Measurements from ENCODE around the gene AMHR2. TPM values are rescaled to one million over a fixed set of nuclear protein-coding genes. Genes with fewer than 3 reads are reported as not detected.
A peak's percentile ranks its signal among the peaks of the same experiment; 100 is the strongest.

AMHR2 gene
- total and polyA plus RNA-seq, 2 experiments from 2014 or later = 0.24 TPM; not detected in 1

DNA sequence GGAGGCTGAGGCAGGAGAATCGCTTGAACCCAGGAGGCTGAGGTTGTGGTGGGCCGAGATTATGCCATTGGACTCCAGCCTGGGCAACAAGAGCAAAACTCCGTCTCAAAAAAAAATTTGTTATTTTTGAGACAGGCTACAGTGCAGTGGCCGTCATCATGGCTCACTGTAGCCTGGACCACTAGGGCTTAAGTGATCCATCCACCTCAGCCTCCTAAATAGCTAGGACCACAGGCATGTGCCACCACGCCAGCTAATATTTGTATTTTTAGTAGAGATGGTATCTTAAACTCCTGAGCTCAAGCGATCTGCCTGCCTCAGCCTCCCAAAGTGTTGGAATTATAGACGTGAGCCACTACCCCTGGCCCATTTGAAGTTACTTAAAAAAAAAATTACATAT lies 27.3 kb downstream of the AMHR2 start:
- H3K4me3 ChIP-seq = no peak overlapping the region
- H3K4me2 ChIP-seq = no peak overlapping the region
- peaks cover 33% of the 10 kb centered on the region for H4K20me1 ChIP-seq (replicated peaks; ENCODE audit: insufficient read depth)
- ATAC-seq (no peak), DNase-seq (ENCODE audit: low spot score) (no peak)
- H3F3A ChIP-seq (replicated peaks; ENCODE audit: low read depth) = peaks cover 24% of the 10 kb centered on the region
- peaks cover 51% of the 10 kb centered on the region for H3K36me3 Mint-ChIP-seq (ENCODE audit: low read depth)
- H2AFZ ChIP-seq = no peak overlapping the region
- H3K4me3 Mint-ChIP-seq = no peak overlapping the region
- peak overlapping the region; percentile 79; the same call in 1 of the 2 replicates for H3K27ac ChIP-seq (ENCODE audit: low read depth)
- H3K27me3 ChIP-seq (ENCODE audit: insufficient read depth) = no peaks in the 10 kb centered on the region
- peaks cover 29% of the 10 kb centered on the region for H3K4me1 Mint-ChIP-seq
- H3K79me2 ChIP-seq (replicated peaks; ENCODE audit: insufficient read depth) = peaks cover 38% of the 10 kb centered on the region
- H3K4me1 ChIP-seq (ENCODE audit: insufficient read depth) = peaks cover 9% of the 10 kb centered on the region; the same call in 1 of the 2 replicates
- peaks cover 28% of the 10 kb centered on the region for H3K36me3 ChIP-seq (ENCODE audit: insufficient read depth)
- peaks cover 18% of the 10 kb centered on the region for H3K27me3 Mint-ChIP-seq (ENCODE audit: insufficient read depth, low read depth, poor library complexity)
- H3K9me3 Mint-ChIP-seq = no peaks in the 10 kb centered on the region
- 0 out of 2 replicates have a peak overlapping the region, but pooled peaks have one; percentile 12 for H3K27ac Mint-ChIP-seq
- TF ChIP-seq EZH2 (IDR thresholded peaks at IDR 0.05; ENCODE audit: low read depth, unreplicated experiment) = no peak
- no peak for TF ChIP-seq NANOG (IDR thresholded peaks at IDR 0.05; ENCODE audit: borderline replicate concordance)
- TF ChIP-seq, protein P1, sequence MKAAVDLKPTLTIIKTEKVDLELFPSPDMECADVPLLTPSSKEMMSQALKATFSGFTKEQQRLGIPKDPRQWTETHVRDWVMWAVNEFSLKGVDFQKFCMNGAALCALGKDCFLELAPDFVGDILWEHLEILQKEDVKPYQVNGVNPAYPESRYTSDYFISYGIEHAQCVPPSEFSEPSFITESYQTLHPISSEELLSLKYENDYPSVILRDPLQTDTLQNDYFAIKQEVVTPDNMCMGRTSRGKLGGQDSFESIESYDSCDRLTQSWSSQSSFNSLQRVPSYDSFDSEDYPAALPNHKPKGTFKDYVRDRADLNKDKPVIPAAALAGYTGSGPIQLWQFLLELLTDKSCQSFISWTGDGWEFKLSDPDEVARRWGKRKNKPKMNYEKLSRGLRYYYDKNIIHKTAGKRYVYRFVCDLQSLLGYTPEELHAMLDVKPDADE (IDR thresholded peaks at IDR 0.05) = no peak
- no peaks in the 10 kb centered on the region for H3K9me2 ChIP-seq (ENCODE audit: insufficient read depth)

DNA sequence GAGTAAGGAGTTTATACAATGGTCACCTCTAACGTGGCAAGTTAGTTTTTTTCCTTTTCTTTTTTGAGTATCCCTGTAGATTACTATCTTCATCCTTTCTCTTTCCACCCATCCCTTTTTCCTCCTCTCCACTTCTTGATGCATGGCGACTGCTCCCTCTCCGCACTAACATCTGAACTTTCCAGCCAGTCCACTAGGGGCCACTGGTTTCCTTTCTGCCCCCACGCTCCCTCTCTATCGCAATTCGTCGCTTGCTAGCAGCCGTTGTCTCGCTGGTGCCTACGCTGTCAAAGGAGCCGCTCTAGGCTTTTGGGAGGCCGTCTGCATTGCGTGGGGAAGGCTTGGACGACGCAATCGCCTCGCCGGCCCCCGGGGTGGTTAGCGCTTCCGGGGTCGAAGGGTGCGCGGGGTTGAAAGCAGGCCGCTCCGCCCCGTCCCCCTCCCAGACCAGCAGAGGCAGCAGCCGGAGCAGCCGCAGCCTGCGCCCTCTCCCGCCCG lies 28.1 kb downstream of the AMHR2 start, which contains the start of gene PCBP2:
Gene PCBP2, plus strand, starts transcription at position 442 of the 498 bp plus-strand sequence. CDS start 2,699 bp downstream, outside the sequence.
- H3K4me3 Mint-ChIP-seq = peak within 1 kb of the TSS; percentile 97
- peaks cover 31% of the 10 kb centered on the region for H3K36me3 ChIP-seq (ENCODE audit: insufficient read depth)
- H3K27ac Mint-ChIP-seq = peak within 1 kb of the TSS; percentile 100
- H3K9me3 Mint-ChIP-seq = no peaks in the 10 kb centered on the region
- H3K4me3 ChIP-seq = peak within 1 kb of the TSS; percentile 77
- H3K27ac ChIP-seq (ENCODE audit: low read depth) = peak within 1 kb of the TSS; percentile 98
- ATAC-seq (peak; percentile 93), DNase-seq (ENCODE audit: low spot score) (peak; percentile 99)
- no peaks in the 10 kb centered on the region for H3K27me3 ChIP-seq (ENCODE audit: insufficient read depth)
- H3F3A ChIP-seq (replicated peaks; ENCODE audit: low read depth) = peaks cover 30% of the 10 kb centered on the region
- H2AFZ ChIP-seq = no peak within 1 kb of the TSS
- peaks cover 30% of the 10 kb centered on the region for H3K4me1 Mint-ChIP-seq
- H3K36me3 Mint-ChIP-seq (ENCODE audit: low read depth) = peaks cover 51% of the 10 kb centered on the region
- peaks cover 18% of the 10 kb centered on the region for H3K27me3 Mint-ChIP-seq (ENCODE audit: insufficient read depth, low read depth, poor library complexity)
- H3K9me2 ChIP-seq (ENCODE audit: insufficient read depth) = no peaks in the 10 kb centered on the region
- H4K20me1 ChIP-seq (replicated peaks; ENCODE audit: insufficient read depth) = peaks cover 40% of the 10 kb centered on the region
- peaks cover 46% of the 10 kb centered on the region for H3K79me2 ChIP-seq (replicated peaks; ENCODE audit: insufficient read depth)
- peak within 1 kb of the TSS; percentile 77 for H3K4me2 ChIP-seq
- H3K4me1 ChIP-seq (ENCODE audit: insufficient read depth) = peaks cover 9% of the 10 kb centered on the region; the same call in 1 of the 2 replicates
- TF ChIP-seq, protein P2, sequence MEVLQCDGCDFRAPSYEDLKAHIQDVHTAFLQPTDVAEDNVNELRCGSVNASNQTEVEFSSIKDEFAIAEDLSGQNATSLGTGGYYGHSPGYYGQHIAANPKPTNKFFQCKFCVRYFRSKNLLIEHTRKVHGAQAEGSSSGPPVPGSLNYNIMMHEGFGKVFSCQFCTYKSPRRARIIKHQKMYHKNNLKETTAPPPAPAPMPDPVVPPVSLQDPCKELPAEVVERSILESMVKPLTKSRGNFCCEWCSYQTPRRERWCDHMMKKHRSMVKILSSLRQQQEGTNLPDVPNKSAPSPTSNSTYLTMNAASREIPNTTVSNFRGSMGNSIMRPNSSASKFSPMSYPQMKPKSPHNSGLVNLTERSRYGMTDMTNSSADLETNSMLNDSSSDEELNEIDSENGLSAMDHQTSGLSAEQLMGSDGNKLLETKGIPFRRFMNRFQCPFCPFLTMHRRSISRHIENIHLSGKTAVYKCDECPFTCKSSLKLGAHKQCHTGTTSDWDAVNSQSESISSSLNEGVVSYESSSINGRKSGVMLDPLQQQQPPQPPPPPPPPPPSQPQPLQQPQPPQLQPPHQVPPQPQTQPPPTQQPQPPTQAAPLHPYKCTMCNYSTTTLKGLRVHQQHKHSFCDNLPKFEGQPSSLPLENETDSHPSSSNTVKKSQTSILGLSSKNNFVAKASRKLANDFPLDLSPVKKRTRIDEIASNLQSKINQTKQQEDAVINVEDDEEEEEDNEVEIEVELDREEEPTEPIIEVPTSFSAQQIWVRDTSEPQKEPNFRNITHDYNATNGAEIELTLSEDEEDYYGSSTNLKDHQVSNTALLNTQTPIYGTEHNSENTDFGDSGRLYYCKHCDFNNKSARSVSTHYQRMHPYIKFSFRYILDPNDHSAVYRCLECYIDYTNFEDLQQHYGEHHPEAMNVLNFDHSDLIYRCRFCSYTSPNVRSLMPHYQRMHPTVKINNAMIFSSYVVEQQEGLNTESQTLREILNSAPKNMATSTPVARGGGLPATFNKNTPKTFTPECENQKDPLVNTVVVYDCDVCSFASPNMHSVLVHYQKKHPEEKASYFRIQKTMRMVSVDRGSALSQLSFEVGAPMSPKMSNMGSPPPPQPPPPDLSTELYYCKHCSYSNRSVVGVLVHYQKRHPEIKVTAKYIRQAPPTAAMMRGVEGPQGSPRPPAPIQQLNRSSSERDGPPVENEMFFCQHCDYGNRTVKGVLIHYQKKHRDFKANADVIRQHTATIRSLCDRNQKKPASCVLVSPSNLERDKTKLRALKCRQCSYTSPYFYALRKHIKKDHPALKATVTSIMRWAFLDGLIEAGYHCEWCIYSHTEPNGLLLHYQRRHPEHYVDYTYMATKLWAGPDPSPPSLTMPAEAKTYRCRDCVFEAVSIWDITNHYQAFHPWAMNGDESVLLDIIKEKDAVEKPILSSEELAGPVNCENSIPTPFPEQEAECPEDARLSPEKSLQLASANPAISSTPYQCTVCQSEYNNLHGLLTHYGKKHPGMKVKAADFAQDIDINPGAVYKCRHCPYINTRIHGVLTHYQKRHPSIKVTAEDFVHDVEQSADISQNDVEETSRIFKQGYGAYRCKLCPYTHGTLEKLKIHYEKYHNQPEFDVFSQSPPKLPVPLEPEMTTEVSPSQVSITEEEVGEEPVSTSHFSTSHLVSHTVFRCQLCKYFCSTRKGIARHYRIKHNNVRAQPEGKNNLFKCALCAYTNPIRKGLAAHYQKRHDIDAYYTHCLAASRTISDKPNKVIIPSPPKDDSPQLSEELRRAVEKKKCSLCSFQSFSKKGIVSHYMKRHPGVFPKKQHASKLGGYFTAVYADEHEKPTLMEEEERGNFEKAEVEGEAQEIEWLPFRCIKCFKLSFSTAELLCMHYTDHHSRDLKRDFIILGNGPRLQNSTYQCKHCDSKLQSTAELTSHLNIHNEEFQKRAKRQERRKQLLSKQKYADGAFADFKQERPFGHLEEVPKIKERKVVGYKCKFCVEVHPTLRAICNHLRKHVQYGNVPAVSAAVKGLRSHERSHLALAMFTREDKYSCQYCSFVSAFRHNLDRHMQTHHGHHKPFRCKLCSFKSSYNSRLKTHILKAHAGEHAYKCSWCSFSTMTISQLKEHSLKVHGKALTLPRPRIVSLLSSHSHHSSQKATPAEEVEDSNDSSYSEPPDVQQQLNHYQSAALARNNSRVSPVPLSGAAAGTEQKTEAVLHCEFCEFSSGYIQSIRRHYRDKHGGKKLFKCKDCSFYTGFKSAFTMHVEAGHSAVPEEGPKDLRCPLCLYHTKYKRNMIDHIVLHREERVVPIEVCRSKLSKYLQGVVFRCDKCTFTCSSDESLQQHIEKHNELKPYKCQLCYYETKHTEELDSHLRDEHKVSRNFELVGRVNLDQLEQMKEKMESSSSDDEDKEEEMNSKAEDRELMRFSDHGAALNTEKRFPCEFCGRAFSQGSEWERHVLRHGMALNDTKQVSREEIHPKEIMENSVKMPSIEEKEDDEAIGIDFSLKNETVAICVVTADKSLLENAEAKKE (CRISPR knock-in tag; IDR thresholded peaks at IDR 0.05) = no peak
- no peak for TF ChIP-seq EZH2 (IDR thresholded peaks at IDR 0.05; ENCODE audit: low read depth, unreplicated experiment)
- peak; percentile 55; the same call in 1 of the 2 replicates for TF ChIP-seq POLR2AphosphoS5 (IDR thresholded peaks at IDR 0.05; ENCODE audit: low read depth)
- TF ChIP-seq NANOG (IDR thresholded peaks at IDR 0.05; ENCODE audit: borderline replicate concordance) = no peak
- TF ChIP-seq, protein P1 (IDR thresholded peaks at IDR 0.05) = peak; percentile 88
- TF ChIP-seq, protein P3, sequence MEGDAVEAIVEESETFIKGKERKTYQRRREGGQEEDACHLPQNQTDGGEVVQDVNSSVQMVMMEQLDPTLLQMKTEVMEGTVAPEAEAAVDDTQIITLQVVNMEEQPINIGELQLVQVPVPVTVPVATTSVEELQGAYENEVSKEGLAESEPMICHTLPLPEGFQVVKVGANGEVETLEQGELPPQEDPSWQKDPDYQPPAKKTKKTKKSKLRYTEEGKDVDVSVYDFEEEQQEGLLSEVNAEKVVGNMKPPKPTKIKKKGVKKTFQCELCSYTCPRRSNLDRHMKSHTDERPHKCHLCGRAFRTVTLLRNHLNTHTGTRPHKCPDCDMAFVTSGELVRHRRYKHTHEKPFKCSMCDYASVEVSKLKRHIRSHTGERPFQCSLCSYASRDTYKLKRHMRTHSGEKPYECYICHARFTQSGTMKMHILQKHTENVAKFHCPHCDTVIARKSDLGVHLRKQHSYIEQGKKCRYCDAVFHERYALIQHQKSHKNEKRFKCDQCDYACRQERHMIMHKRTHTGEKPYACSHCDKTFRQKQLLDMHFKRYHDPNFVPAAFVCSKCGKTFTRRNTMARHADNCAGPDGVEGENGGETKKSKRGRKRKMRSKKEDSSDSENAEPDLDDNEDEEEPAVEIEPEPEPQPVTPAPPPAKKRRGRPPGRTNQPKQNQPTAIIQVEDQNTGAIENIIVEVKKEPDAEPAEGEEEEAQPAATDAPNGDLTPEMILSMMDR (conservative IDR thresholded peaks at IDR 0.05; ENCODE audit: low read depth in 2 of 2) = peak; percentile 81 to 89
- TF ChIP-seq STAT1 (IDR thresholded peaks at IDR 0.05; ENCODE audit: unreplicated experiment) = no peak
- peak; percentile 95 for TF ChIP-seq CREB1 (CRISPR knock-in tag; IDR thresholded peaks at IDR 0.05; ENCODE audit: low read depth)
- TF ChIP-seq EZH2phosphoT487 (IDR thresholded peaks at IDR 0.05; ENCODE audit: unreplicated experiment) = no peak
- TF ChIP-seq ZNF114 (CRISPR knock-in tag; IDR thresholded peaks at IDR 0.05) = no peak
- TF ChIP-seq ZNF331 (CRISPR knock-in tag; IDR thresholded peaks at IDR 0.05; ENCODE audit: low read depth) = no peak
